ENCODE results near the gene RNF130.
"Not testable (repeated sequence)": the region's sequence is repeated elsewhere in the genome, so short reads cannot be mapped to it uniquely, and the experiment has no call there.

Gene RNF130

DNA sequence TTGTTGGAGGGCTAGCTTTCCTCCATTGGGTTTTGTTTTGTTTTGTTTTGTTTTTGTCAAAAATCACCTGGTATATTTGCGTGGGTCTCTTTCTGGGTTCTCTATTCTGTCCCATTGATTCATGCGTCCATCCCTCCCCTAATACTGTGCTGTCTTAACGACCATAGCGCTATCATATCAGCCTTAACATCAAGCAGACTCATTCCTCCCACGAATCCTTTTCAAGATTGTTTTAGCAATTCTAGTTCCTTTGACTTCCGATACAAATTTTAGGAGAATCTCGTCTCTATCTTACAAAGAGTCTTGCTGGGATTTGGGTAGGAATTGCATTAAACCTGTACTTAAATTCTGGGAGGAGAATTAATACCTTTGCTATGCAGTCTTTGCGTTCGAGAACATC lies 31.1 kb upstream of the RNF130 start:
- DNase-seq = no peak

- no peak for DNase-seq
Measured at GRCh38 chr5:180101451-180102105, 30.0 kb upstream of the RNF130 start.

DNA sequence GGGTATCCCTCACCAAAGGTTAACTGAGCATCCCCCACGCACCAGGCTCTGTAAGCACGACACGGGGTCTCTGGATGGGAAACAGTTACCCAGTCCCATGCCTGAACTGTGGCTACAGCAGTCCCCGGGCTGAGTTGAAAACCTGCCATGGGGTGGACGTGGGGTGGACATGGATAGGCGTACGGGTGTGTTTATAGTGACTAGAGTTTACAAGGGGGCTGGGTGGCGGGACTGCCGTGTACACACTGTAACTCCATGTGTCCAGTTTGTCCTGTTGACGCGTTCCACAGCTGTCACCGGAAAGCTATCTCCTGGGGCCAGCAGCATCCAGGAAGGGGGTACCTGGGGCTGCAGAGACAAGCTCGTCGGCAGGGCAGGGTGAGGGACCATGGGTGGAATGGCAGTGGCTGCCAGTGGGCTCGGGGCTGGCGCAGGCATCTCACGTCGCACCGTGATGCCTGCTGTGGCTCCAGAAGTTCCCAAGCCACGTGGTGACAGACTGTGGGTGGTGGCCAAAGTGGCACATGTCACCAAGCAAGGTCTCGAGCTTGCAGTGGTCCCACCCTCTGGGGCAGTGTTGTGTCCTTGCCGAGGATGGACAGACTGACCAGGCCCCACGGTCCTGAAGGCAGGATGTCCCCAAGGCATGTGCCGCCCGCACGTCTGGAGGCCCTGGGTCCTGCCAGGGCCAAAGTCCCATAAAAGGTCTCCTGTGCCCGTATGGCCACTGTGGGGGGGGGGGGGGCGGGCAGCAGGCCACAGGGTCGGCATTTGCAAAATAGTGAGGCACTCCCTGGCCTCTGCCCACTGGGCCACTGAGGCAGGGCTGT lies 29.3 kb upstream of the RNF130 start:
- DNase-seq = no peak

GRCh38 chr5:180099733-180100611 lies 28.4 kb upstream of the RNF130 start:
- DNase-seq = no peak

DNA sequence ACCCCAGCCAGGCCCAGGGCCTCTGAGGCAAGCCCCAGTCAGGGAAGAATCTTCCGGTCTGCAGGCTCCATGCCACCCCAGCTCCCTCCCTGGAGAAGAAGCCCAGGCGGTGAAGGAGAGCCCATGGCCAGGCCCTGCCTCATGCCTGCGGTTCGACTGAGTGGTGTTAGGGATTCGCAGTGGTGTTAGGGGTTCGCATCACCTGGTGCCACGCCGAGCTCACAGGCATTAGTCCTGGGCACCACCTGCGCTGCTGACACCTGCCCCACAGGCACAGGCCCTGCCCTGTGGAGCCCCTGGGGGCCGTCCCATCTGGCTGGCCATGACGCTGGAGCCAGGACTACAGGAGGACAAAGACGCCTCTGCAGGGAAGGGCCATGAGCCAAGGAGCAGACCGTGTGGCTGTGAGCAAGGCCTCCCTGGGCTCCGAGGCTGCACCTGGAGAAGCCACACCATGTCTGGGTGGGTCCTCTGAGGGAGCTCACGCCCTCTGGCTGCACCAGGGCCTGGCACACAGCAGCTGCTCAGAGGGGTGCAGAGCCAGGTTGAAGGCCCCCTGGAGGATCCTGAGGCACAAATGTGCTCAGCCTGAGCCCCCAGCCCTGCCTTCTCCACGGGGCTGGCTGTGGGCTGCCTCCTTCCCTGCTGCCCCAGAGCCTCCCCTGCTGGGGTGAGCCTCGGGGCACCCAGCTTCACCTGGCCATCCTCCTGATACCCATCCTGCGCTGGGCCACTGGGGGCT lies 27.6 kb upstream of the RNF130 start:
- DNase-seq = no peak

DNA sequence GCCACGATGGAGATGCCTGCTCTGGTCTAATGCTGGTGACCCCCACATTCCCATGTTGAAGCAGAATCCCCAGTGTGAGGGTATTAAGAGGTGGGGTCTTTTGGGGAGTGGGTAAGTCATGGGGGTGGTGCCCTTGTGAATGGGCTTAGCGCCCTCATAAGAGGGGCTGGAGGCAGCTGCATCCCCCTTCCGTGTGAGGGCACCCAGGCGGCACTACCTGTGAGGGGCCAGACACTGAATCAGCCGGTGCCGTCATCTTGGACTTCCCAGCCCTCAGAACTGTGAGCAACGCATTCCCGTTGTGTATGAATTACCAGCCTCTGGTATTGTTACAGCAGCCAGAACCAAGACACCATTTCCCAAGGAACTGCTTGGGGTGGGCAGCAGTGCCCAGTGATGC lies 27.0 kb upstream of the RNF130 start:
- DNase-seq = no peak

DNA sequence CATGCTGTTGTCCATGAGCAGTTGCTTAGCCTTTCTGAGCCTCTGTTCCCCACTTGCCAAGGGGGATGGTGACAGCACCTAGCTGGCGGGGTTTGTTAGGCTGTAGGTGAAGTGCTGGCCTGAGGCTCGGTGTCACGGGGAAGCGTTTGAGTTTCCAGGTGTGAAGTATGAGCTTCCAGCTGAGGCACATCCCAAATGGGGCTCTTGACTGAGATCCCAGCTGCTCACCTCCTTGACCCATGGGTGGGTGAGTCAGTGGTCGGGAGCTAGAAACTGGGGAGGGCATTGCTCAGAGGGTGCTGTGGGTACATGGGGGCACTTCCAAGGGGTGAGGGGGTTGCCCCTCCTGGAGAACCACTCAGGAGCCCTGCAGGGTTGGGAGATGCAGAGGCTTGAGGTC lies 26.4 kb upstream of the RNF130 start:
- DNase-seq = no peak

DNA sequence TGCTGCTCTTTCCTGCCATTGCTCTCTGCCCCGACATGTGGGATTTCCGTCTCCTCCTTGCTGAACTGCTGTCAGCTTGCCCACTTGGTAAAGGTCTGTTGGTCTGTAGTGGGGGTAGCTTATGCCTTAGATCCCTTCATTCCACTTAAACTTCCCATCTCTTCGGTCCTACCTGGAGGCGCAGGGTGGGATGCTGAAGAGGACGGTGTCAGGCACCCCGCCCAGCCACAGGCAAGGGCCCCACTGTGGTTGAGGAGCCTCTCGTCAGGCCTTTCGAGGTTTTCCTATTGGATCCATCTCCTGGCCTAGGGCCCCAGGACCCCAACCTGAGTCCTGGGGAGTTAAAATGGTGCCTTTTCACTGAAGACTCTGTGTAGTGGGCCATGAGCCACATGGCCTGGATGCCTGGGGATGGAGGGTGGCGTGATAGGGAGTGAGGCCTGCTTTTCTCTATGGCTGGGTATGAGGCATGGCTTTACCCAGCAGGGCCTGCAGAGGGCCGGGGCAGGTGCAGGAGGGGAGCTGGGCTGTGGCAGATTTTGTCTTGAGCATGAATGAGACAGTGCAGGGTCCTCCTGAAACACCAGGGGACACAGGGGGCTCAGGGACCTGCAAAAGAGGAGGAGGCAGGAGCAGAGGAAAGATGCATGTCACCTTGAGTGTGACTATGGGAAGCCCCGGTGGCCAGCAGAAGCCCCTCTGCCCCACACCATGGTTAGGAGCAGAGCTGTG lies 25.8 kb upstream of the RNF130 start:
- DNase-seq = no peak

- no peak for DNase-seq
Measured at GRCh38 chr5:180096616-180097015, 25.1 kb upstream of the RNF130 start.

DNA sequence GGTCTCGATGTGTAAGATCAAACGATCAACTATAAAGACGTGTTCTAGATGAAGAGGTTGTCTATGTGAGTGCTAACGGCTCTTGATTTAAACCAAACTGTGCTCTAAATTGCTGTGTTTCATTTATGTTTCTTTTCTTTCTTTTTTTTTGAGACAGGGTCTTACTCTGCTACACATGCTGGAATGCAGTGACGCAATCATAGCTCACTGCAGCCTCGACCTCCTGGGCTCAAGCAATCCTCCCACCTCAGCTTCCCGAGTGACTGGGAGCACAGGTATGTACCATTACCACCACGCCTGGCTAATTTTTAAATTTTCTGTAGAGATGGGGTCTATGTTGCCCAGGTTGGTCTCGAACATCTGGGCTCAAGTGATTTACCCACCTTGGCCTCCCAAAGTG lies 24.0 kb upstream of the RNF130 start:
- no peak for DNase-seq

DNA sequence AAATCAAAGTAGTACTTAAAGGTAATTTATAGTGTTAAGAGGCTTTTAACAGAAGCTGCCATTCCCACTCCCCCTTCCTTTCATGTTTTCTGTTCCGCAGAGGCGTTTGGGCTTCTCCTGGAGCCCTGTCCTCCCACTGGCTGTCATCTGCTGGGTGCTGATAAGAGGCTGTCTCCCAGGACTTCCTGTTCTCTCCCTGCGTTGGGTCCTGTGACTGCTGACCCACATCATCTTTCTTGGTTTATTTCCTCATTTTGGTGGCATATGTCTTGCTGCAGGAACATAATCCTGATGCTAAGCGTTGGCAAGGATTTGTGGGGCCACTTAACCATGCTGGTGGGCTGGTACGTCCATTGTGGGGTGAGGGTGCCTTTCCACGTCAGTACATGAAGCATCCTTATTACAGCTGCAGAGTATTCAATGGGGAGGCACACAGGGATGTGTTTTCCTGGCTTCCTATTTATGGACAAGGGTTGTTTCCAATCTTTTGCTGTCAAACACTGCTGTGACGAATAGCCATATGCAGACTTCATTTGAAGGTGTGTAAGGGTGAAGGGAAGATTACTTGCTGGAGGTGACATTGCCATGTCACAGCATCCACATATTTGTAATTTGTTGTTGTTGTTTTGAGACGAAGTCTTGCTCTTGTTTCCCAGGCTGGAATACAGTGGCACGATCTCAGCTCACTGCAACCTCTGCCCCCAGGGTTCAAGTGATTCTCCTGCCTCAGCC lies 22.3 kb upstream of the RNF130 start:
- peak; percentile 35 for DNase-seq

DNA sequence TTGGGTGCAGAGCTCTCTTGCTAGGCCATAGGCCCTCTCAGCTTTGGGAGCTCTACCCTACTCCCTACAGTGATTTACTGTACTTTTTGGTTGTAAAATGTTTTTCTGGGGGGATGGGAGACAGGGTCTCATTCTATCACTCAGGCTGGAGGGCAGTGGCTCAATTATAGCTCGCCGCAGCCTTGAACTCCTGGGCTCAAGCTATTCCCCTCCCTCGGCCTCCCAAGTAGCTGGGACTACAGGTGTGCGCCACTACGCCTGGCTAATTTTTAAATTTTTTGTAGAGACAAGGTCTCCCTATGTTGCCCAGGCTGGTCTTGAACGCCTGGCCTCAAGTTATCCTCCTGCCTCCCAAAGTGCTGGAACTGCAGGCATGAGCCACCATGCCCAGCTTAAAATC lies 21.7 kb upstream of the RNF130 start:
- DNase-seq = no peak

- peak; percentile 2 for DNase-seq
Measured at GRCh38 chr5:180090769-180091546, 19.4 kb upstream of the RNF130 start.

- no peak for DNase-seq
Measured at GRCh38 chr5:180090098-180090768, 18.7 kb upstream of the RNF130 start.

GRCh38 chr5:180089628-180090027 lies 18.1 kb upstream of the RNF130 start:
- not testable (repeated sequence) for DNase-seq

DNA sequence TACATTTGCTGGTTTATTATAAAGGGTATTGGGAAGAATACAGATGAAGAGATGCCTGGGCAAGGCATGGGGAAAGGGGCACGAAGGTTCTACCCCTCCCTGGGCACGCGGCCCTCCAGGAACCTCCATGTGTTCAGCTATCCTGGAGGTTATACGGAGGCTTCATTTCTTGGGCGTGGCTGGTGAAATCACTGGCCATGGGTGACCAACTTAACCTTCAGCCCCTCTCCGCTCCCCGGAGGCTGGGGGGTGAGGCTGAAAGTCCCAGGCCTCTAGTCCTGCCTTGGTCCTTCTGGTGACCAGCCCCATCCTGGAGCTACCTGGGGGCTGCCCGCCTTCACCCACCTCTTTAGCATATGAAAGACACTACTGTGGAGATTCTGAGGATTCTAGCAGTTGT lies 17.0 kb upstream of the RNF130 start:
- no peak for DNase-seq

- no peak for DNase-seq
Measured at GRCh38 chr5:180086816-180087399, 15.3 kb upstream of the RNF130 start.

GRCh38 chr5:180085837-180086236 lies 14.3 kb upstream of the RNF130 start:
- no peak for DNase-seq

All from SIG-M5 (cell line).